NCI-H1436 (cell line): ENCODE measurements around the gene LPCAT2.

ENCODE experiments used
- DNase-seq: peaks from one replicate; lab custom pipeline; 2025; lab: John Stamatoyannopoulos, UW

LPCAT2 gene

GRCh38 chr16:55503726-55504550, 4.9 kb upstream of the LPCAT2 start:
- no peak for DNase-seq

- no peak for DNase-seq
Measured at GRCh38 chr16:55505333-55506015, 3.4 kb upstream of the LPCAT2 start.

DNA sequence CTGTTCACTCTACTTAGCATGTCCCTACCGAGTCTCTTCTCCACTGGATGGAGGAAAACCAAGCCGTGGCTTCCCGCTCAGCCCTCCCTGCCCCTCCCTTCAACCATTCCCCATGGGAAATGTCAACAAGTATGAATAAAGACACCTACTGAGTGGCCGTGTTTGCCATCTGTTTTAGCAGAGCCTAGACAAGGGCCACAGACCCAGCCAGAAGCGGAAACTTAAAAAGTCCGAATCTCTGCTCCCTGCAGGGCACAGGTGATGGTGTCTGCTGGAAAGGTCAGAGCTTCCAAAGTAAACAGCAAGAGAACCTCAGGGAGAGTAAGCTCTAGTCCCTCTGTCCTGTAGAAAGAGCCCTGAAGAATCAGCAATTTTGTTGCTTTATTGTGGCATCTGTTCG, 2.8 kb upstream of the LPCAT2 start:
- no peak for DNase-seq

DNA sequence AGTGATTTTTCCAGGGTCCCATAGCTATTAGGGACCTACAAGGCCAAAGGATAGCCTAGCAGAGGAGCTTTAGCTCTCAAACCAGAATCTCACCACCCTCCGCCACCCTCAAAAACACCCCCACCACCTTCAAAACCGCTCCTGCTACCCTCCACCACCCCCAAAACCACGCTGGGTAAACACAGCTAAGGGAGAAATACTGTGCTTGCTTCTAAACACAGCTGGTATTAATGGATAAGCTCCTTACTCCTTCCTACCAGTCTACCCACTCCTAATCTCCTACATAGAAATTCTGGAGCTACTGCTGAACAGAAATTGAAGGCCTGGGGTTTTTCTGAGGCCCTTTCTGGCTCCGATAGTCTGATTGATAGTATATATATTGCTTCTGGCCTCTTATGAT, 2.2 kb upstream of the LPCAT2 start:
- DNase-seq, result no peak

- no peak for DNase-seq
Measured at GRCh38 chr16:55508271-55508921, 476 bp upstream of the LPCAT2 start.

DNA sequence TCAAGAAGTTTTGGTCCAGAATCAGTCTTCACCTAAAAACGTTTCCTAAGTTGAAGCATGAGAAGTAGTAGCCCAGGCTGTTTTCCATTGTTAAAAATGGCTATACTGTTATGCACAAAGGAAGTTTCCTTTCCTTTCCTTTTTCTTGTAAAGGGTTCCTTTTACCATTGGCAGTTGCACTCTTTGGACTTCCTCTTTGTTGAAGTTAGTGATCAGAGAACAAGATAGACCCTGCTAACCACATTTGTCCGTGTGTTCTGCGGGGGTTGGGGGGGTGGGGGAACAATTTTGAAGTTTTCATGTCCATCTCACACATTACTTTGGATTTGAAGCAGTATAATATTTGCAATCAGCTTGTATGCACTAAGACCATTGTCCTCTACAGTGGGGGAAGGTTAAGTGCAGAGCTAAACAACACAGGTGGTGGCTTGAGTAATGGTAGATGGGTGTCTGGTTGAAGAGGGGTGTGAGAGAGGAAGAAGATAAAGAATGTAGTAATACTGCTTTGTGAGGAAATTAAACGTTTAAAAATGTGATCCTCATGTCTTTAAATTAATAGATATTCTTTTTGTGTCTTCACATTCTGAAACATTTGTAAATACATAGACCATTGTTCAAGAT, 1.4 kb downstream of the LPCAT2 start:
- no peak for DNase-seq

- no peak for DNase-seq
Measured at GRCh38 chr16:55512941-55513340, 4.1 kb downstream of the LPCAT2 start.

GRCh38 chr16:55513616-55514015, 4.7 kb downstream of the LPCAT2 start:
- DNase-seq, result no peak

GRCh38 chr16:55515111-55515510, 6.2 kb downstream of the LPCAT2 start:
- no peak for DNase-seq

- no peak for DNase-seq
Measured at GRCh38 chr16:55521792-55522191, 12.9 kb downstream of the LPCAT2 start.

DNA sequence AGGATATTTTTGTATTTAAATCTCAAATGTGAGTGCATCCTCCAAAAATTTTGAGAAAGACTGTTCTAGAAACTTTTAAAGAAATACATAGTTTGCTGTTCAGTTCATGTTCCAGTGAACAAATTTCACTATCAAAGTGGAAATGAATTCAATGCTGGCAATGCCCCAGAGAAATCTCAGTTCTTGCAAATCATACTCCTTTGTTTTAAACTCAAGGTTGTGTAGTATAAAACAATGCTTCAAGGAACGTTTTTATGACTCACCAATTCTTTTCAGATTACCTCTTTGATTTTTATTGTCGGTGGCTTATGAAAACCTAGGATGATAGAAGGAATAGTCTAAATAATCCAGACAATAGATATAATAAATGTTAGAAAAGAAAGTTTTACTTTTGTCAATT, 17.6 kb downstream of the LPCAT2 start:
- DNase-seq, result no peak

DNA sequence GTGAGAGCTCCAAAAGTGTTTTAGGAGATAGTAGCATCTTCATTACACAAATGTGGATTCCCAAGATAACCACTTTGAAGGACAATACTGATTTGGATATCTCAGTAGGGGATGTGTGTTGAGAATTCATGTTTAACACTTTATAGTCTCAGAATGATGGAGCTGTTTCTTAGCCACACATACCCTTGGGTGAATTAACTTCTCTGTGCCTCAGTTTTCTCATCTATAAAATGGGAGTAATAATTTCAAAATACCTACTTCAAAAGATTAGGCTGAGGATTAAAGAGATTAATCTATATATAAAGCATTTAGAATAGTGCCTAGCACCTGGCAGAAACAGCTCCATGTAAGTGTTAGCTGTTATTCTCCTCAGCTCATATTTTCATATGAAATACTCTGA, 19.0 kb downstream of the LPCAT2 start:
- no peak for DNase-seq

- DNase-seq, result no peak
Measured at GRCh38 chr16:55529018-55529417, 20.1 kb downstream of the LPCAT2 start.

GRCh38 chr16:55530316-55530856, 21.5 kb downstream of the LPCAT2 start:
- DNase-seq, result no peak

GRCh38 chr16:55532227-55532626, 23.4 kb downstream of the LPCAT2 start:
- DNase-seq, result no peak

- DNase-seq, result no peak
Measured at GRCh38 chr16:55534756-55535155, 25.9 kb downstream of the LPCAT2 start.

GRCh38 chr16:55539049-55539448, 30.2 kb downstream of the LPCAT2 start:
- no peak for DNase-seq

- no peak for DNase-seq
Measured at GRCh38 chr16:55539488-55539887, 30.6 kb downstream of the LPCAT2 start.

DNA sequence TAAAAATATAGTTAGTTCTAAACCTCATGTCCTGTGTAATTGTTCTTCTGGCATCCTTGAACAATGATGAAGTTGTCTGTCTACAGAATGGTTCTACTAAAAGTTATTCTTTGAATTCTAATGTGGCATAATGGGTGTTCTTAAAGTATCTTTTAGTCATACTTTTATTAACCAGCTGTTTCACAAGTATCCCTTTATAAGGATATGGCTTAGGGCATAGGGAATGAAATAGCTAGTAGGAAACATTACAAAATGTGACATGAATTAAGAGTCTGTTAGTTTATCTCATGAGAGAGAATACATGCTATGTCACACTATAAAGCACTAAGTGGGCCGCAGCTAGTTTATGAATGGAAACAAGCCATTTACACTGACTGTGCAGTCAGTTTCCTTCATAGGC, 31.3 kb downstream of the LPCAT2 start:
- DNase-seq, result no peak

- no peak for DNase-seq
Measured at GRCh38 chr16:55542459-55543082, 33.7 kb downstream of the LPCAT2 start.

- no peak for DNase-seq
Measured at GRCh38 chr16:55543472-55543871, 34.6 kb downstream of the LPCAT2 start.

- no peak for DNase-seq
Measured at GRCh38 chr16:55552621-55553020, 43.7 kb downstream of the LPCAT2 start.
